Peyer's patch (tissue), 4 donors: Measurements from ENCODE around the gene SMIM43.

ENCODE experiments used
- CTCF ChIP-seq, 6 experiments: fragments of 450-650 bp in 4 of 6; fragments of 200-600 bp in 2 of 6; sonication (generic) in 1 of 6; IDR thresholded peaks; one replicate each; pipeline ENCODE4 v1.5.1; 2017 to 2019; ENCODE audit warnings: antibody characterized with exemption in 6 of 6, mild to moderate bottlenecking in 3 of 6, moderate library complexity in 1 of 6
- POLR2A ChIP-seq, 2 donors: fragments of 450-650 bp; IDR thresholded peaks; one replicate each; pipeline ENCODE4 v1.5.1; 2017; ENCODE audit warnings: antibody characterized with exemption in 2 of 2, mild to moderate bottlenecking in 2 of 2, moderate library complexity in 2 of 2

- TF ChIP-seq CTCF (IDR thresholded peaks at IDR 0.05) (no peak), POLR2A (IDR thresholded peaks at IDR 0.05) (no peak)
Observed at GRCh38 chr4:121776610-121777401, 11.8 kb upstream of the SMIM43 start.
